Stimulated activated CD4-positive, alpha-beta T cell treated with anti-CD3 and anti-CD28 coated beads, Interleukin-12 subunit alpha, Interleukin-12 subunit beta, amount 100 ng/mL, for 24 hours (primary cell): ENCODE data around the gene RBMXL3.

ENCODE experiments used
- DNase-seq, 2 experiments: peaks; one replicate each; pipeline ENCODE4 v3.0.0-alpha.2; 2020; ENCODE audit warnings: low read depth in 2 of 2

The RBMXL3 gene

GRCh38 chrX:115233497-115234455 is 44.6 kb downstream of the RBMXL3 start, which contains the start of gene LRCH2:
LRCH2 (minus strand) TSS chrX:115234096; CDS start chrX:115234041, 55 bp downstream.
- no peak for DNase-seq

- no peak for DNase-seq
Measured at GRCh38 chrX:115234461-115234860, 45.3 kb downstream of the RBMXL3 start.

GRCh38 chrX:115236560-115236959 is 47.4 kb downstream of the RBMXL3 start:
- DNase-seq, result no peak

GRCh38 chrX:115237056-115237455 is 47.8 kb downstream of the RBMXL3 start:
- DNase-seq, result no peak
